ENCODE data around the gene ALDH4A1. TPM values are rescaled to one million over a fixed set of nuclear protein-coding genes. Genes with fewer than 3 reads are reported as not detected.

The ALDH4A1 gene
- total RNA-seq, 4 donors from 2014 or later, result 22.2 to 96.8 (median 67.3) TPM

GRCh38 chr1:18861082-18861481 is 41.3 kb downstream of the ALDH4A1 start:
- DNase-seq (ENCODE audit: low spot score), result no peak
- no peak for ATAC-seq (ENCODE audit: low FRiP score)
- TF ChIP-seq, protein P1, sequence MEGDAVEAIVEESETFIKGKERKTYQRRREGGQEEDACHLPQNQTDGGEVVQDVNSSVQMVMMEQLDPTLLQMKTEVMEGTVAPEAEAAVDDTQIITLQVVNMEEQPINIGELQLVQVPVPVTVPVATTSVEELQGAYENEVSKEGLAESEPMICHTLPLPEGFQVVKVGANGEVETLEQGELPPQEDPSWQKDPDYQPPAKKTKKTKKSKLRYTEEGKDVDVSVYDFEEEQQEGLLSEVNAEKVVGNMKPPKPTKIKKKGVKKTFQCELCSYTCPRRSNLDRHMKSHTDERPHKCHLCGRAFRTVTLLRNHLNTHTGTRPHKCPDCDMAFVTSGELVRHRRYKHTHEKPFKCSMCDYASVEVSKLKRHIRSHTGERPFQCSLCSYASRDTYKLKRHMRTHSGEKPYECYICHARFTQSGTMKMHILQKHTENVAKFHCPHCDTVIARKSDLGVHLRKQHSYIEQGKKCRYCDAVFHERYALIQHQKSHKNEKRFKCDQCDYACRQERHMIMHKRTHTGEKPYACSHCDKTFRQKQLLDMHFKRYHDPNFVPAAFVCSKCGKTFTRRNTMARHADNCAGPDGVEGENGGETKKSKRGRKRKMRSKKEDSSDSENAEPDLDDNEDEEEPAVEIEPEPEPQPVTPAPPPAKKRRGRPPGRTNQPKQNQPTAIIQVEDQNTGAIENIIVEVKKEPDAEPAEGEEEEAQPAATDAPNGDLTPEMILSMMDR (IDR thresholded peaks at IDR 0.05), result no peak

- no peak for ATAC-seq (ENCODE audit: low FRiP score)
- no peak for DNase-seq (ENCODE audit: low spot score)
Measured at GRCh38 chr1:18859560-18859959, 42.8 kb downstream of the ALDH4A1 start, which contains the start of gene TAS1R2. Gene TAS1R2 (minus strand): TSS chr1:18859660. CDS start chr1:18859660, 0 bp downstream.

GRCh38 chr1:18858070-18858688 is 44.2 kb downstream of the ALDH4A1 start:
- ATAC-seq (ENCODE audit: low FRiP score) (no peak), DNase-seq (ENCODE audit: low spot score) (no peak)
- TF ChIP-seq, protein P1 (IDR thresholded peaks at IDR 0.05), result no peak

More at GRCh38 chr1:18859560-18859959, 42.8 kb downstream of the ALDH4A1 start, which contains the start of gene TAS1R2:
- TF ChIP-seq, protein P1 (IDR thresholded peaks at IDR 0.05), result no peak

DNA sequence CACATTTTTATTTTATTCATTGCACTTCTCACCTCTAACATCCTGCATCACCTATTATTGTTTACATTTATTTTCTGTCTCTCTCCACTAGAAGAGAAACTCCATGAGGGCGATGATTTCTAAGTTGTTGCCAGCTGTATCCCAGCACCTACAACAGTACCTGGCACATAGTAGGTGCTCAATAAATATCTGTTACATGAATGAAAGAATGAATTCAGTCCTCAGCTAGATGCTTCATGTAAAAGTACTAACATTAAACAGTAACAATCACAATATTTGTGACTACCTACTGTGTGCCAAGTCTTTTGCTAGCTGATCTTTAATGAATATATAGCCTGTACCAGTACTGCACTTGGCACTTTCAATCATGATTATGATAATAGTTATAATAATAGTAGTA is 45.9 kb downstream of the ALDH4A1 start:
- TF ChIP-seq, protein P1 (IDR thresholded peaks at IDR 0.05), result no peak
- no peak for DNase-seq (ENCODE audit: low spot score)
- no peak for ATAC-seq (ENCODE audit: low FRiP score)

- TF ChIP-seq, protein P1 (IDR thresholded peaks at IDR 0.05), result no peak
- ATAC-seq (ENCODE audit: low FRiP score), result no peak
- DNase-seq (ENCODE audit: low spot score), result no peak
Measured at GRCh38 chr1:18855573-18855972, 46.8 kb downstream of the ALDH4A1 start.

GRCh38 chr1:18854331-18855025 is 47.9 kb downstream of the ALDH4A1 start:
- TF ChIP-seq, protein P1 (IDR thresholded peaks at IDR 0.05), result no peak
- no peak for DNase-seq (ENCODE audit: low spot score)
- ATAC-seq (ENCODE audit: low FRiP score), result no peak

GRCh38 chr1:18852501-18852900 is 49.9 kb downstream of the ALDH4A1 start:
- no peak for ATAC-seq (ENCODE audit: low FRiP score)

More at GRCh38 chr1:18852501-18852900, 49.9 kb downstream of the ALDH4A1 start:
- TF ChIP-seq, protein P1 (IDR thresholded peaks at IDR 0.05), result no peak
- DNase-seq (ENCODE audit: low spot score), result no peak
